CD4-positive, alpha-beta T cell treated with Interleukin-6 at 100 ng/mL for 8 hours (primary cell): ENCODE measurements around the gene TEP1.
"Not testable (repeated sequence)": the region's sequence is repeated elsewhere in the genome, so short reads cannot be mapped to it uniquely, and the experiment has no call there.

Experiments
- DNase-seq: peaks from one replicate; pipeline ENCODE4 v3.0.0-alpha.2; 2020; ENCODE audit warnings: mixed read lengths, low spot score

Gene TEP1

GRCh38 chr14:20341032-20341431 is 72.3 kb downstream of the TEP1 start:
- DNase-seq = not testable (repeated sequence)

DNA sequence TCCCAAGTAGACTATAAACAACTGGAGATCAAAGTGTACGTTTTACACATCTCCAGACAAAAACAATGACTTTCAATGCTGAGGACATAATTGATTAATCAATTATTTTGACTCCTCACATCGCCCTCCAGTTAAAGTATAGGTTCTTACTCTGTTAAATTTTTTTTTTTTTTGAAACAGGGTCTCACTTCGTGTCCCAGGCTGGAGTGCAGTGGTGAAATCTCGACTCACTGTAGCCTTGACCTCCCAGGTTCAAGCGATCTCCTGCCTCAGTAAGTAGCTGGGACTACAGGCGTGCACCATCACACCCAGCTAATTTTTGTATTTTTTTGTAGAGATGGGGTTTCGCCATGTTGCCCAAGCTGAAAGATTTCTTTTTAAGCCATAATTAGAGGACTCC is 79.3 kb downstream of the TEP1 start:
- DNase-seq = no peak

GRCh38 chr14:20333494-20333841 is 79.8 kb downstream of the TEP1 start:
- DNase-seq = no peak

DNA sequence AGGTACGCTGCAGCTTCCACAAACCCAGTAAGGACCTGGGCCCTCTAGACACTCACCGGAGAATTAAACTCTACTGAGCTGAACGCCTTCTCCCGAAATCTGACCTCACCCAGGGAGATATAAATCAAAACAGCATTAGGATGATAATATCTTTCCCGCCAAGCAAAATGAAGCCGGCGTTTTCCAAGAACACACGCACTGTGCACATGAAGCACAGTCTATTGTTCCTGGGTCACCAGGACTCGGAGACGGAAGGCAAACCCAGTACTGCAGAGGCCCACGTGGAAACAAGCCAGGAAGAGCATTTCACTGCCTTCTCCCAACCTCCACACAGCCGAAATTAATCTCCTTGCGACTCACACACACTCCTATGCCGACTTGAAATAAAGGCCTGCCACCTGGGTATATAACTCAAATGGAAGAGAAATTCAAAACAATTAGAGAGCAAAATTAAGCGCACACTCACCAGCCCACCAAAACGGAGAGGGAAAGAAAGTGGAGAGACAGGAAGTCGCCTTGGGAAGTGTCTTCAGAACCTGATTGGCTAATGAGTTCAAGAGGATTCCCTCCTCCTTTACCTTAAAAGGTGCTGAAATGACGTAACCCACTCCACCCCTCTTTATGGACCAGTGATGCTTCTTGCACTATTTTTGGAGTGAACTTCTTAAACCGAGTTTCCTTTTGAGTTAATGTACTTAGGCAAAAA is 80.4 kb downstream of the TEP1 start, which contains the start of gene CCNB1IP1:
Gene CCNB1IP1 (minus strand): TSS at position 492 of the 706 bp plus-strand sequence. CDS start 16,756 bp downstream, outside the sequence.
- DNase-seq = peak; percentile 74

DNA sequence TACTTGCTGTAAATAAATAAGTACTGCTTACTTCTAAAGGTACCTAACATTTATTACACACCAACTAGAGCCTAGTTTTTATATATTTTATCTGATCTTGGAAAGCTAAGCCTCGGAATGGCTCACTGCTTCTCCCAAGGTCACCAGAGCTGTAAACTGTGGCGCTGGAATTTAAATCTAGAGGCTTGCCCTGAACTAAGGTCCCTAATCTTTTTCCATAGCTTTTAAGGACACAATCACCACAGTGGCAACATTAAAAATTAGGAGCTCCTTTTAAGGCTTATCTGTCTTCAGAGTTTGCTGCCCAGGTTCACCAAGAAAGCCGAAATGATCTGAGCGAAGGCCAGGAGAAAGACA is 80.9 kb downstream of the TEP1 start:
- DNase-seq = no peak

DNA sequence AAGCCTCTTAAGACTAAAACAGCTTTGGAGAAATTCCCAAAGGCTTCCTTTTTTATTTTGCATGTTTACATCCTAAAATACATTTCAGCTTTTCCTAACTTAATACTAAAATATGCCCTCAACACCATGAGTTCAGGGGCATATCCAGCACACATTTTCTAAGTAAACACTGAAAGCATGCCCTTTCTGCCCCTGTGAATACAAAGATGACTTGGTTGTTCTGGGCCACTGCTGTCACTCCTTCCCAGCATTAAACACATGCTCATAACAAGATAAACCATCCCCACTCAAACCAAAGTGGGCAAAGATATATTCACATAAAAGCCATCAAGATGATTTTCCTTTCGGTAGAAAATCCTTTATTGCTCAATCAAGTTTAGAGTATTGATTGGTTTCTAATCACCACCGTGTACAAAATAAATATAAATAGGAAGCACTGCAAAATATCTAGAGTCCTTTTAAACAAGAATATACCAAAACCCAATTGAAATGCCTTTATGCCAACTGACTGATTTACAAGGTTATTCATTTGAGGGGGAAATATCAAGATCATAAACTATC is 82.2 kb downstream of the TEP1 start:
- no peak for DNase-seq

DNA sequence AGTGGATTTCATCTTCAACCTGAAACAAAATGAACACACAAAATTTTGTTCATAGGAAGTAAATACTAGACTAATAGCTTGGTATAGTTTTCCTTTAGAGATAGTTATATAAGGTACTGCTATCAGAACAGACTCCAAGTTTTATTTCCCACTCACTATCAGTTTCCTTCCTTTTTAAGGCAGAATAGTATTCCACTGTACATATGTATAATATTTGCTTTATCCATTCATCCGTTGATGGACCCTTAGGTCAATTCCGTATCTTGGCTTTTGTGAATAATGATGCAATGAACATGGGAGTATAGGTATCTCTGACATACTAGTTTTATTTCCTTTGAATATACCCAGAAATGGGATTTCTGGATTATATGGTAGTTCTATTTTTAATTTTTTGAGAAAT is 83.9 kb downstream of the TEP1 start:
- DNase-seq = no peak

- DNase-seq = no peak
Observed at GRCh38 chr14:20328705-20329104, 84.6 kb downstream of the TEP1 start.

- DNase-seq = peak; percentile 66
Observed at GRCh38 chr14:20327005-20327869, 86.1 kb downstream of the TEP1 start.

DNA sequence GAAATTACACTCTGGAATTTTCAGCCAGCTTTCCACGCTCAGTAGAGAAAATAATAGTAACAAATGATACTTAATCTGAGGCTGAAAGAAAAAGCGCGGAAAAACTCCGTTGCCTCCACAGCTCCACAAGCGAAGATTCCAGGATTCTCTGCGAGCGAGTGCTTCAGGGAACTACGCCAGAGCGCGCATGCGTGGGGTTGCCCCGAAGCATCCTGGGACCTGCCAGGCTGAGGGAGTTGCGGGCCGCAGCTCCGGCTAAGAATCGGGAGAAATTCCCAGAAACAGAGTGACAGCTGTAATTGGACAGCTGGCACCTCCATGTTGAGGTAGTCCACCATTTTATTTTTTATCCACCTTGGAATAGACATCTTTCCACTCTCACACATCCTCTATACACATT is 95.6 kb downstream of the TEP1 start:
- DNase-seq = no peak
